SW480 (cell line): ENCODE results near the gene PLD3.

Source experiments
- DNase-seq: peaks from one replicate; pipeline ENCODE4 v3.0.0-alpha.2; 2016; ENCODE audit warnings: low spot score

Gene PLD3, protein sequence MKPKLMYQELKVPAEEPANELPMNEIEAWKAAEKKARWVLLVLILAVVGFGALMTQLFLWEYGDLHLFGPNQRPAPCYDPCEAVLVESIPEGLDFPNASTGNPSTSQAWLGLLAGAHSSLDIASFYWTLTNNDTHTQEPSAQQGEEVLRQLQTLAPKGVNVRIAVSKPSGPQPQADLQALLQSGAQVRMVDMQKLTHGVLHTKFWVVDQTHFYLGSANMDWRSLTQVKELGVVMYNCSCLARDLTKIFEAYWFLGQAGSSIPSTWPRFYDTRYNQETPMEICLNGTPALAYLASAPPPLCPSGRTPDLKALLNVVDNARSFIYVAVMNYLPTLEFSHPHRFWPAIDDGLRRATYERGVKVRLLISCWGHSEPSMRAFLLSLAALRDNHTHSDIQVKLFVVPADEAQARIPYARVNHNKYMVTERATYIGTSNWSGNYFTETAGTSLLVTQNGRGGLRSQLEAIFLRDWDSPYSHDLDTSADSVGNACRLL

DNA sequence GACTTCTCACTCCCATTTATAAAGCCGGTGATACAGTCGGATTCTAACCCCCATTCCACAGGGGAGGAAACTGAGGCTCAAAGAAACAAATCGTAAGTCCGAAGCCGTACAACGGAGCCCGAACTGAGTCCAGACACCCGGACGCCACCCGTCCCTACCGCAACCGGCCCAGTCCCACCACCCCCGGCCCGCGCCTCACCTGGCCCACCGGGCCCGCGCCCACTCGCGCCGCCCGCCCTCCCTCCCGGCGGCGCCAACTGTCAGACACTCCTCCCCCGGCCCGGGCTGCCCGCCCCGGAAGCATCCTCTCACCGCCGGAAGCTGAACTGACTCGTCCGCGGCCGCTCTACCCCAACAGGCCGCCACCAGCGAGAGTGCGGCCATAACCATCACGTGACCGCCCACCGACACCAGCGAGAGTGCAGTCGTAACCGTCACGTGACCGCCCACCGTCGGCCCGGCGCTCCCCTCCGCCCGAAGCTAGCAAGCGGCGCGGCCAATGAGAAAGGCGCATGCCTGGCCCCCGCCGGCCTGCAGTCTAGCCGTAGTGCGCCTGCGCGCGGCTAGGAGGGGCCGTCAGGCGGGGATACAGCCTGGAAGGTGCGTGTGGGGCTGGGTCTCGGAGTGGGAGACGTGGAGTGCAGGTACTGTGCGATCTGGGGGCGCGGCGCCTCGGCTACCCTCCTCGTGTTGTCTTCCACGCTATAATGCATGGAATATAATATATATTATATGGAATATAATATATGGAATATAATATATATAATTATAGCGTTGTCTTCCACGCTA is at the start of gene PLD3, which contains the start of gene C19orf47:
Gene PLD3, plus strand, starts transcription at position 571 of the 789 bp plus-strand sequence. CDS start 17,789 bp downstream, outside the sequence.
Gene C19orf47, minus strand, starts transcription at position 273 of the 789 bp plus-strand sequence. CDS start 6,540 bp downstream, outside the sequence.
- peak; percentile 99 for DNase-seq

DNA sequence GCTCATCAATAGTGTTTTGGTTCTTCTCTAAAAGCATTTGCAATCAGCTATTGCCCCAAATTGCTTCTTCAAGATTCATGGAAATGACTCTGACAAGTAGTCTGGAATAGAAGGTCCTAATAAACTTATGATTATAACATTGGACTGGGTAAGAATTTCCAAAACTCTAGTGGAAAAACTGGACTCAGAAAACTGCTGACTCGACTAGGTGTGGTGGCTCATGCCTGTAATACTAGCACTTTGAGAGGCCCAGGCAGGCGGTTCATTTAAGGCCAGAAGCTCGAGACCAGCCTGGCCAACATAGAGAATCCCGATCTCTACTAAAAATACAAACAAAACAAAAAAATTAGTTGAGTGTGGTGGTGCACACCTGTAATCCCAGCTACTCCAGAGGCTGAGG is 47.8 kb upstream of the PLD3 start:
- DNase-seq, result no peak

DNA sequence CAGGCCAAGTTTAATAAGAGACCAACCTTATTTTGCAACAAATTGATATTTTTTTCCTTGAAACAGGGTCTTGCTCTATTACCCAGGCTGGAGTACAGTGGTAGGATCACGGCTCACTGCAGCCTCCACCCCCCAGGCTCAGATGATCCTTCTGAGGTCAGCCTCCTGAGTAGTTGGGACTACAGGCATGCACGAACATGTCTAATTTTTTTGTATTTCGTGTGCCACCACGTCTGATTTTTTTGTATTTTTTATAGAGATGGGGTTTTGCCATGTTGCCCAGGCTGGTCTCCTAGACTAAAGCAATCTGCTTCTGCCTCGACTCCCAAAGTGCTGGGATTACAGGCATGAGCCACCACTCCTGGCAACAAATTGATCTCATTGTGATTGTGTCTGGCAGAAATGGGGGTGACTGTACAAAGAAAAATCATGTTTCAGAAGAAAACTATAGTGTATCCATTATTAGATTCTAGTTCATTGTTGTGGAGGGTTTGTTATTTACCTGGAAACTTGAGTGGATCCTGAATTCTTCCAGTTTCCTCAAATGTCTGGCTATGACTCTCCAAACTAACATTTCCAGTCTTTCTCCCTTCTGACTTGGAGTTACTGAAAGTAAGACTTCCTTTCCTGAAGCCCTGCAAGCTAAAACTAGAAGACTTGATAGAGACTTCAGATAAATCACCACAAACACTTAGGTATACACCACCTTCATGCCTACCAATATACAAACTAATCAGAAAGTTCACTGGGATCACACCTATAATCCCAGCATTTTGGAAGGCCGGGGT is 46.1 kb upstream of the PLD3 start:
- DNase-seq, result no peak

DNA sequence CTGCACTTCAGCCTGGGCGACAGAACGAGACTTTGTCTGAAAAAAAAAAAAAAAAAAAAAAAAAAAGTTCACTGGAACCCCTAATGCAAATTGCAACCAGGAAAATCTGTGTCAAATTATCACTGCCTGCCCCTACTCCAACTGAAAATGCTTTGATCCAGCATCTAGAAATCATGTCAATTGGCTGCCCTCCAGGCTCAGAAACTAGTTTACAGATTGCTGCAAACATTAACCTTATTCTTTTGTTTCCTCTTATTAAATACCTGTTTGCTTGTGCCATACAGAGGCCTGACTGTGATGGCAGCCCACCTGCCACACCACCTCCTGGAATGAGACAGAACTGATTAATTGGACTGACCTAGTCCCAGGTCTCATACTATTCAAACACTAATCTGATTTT is 44.7 kb upstream of the PLD3 start:
- no peak for DNase-seq

DNA sequence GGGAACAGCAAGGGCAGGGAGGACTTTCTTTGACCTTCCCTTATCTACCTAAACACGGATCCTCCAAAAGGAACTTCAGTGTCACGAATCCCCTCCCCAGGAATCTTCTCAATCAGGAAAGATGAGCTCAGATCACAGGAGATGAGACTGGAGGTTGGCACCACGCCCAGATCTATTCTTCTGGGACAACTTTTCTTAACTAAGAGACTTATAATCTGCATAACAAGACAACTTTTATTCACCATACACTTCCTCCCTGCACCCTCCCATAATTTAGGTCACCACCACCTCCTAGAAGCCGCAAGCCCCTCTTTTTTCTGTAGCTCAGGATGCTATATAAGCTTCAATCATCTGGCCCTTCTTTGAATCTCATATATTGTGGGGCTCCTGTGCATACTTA is 44.2 kb upstream of the PLD3 start:
- no peak for DNase-seq

DNA sequence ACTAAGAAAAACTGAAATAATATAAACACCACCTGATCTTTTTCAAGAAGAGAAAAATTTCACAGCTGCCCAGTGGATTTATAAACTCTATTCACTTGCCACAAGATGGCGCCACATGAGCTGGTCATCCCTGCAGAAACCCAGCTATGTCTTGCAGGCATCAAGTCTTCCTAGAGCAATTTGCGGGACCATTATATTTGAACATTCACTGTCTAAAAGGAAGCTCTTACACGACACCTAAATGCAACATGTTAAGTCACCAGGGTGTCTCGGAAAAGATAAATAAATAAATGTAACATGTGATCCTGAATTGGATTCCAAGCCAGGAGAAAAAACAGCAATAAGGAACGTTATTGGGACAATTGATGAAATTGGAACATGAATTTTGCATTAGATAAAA is 43.1 kb upstream of the PLD3 start:
- DNase-seq, result peak; percentile 86

DNA sequence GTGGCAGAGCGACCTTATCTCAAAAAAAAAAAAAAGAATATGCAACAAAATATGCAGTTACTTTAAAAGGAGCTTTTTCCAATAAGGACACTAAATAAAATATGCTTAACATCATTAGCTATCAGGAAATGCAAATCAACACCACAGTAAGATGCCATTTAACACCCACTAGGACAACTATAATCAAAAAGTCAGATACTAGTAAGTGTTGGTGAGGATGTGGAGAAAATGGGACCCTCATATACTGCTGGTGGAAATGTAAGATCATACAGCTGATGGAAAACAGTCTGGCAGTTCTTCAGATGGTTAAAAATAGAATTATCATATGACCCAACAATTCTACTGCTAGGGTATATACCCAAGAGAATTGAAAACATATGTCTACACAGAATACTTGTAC is 38.8 kb upstream of the PLD3 start:
- DNase-seq, result no peak

DNA sequence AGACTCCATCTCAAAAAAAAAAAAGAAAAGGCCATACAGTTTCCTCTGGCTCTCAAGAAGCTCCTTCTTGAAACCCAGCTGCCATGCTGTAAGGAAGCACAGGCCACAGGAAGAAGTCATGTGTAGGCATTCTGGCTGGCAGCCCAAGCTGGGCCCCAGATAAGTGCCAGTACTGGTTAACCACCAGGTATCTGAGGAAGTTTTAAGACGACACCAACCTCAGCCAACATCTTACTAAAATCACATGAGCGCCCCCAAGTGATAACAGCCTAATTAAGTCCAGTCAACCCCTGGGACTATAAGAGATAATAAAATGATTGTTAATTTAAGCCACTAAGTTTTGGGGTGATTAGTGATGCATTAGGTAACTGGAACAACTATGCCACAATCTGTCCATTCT is 36.0 kb upstream of the PLD3 start:
- no peak for DNase-seq

DNA sequence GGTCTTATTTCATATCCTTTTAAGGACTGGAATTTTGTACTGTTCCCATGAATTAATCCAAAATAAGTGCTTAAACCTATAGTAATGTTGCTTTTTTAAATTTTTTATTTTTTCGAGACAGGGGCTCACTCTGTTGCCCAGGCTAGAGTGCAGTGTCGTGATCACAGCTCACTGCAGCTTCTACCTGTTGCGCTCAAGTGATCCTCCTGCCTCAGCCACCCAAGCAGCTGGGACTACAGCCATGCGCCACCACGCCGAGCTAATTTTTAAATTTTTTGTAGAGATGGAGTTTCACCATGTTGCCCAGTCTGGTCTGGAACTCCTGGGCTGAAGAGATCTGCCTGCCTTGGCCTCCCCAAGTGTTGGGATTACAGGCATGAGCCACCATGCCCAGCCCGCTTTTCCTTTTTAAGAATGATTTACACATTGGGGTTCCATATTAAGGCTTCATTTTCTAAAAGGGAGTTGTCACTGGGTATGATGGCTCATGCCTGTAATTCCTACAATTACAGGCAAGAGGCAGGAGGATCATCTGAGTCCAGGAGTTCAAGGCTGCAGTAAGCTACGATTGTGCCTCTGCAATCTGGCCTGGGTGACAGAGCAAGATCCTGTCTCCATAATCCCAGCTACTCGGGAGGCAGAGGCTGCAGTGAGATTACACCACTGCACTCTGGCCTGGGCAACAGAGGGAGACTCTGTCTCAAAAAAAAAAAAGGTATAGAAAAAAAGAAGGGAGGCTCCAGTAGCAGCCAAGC is 35.1 kb upstream of the PLD3 start:
- DNase-seq, result no peak

DNA sequence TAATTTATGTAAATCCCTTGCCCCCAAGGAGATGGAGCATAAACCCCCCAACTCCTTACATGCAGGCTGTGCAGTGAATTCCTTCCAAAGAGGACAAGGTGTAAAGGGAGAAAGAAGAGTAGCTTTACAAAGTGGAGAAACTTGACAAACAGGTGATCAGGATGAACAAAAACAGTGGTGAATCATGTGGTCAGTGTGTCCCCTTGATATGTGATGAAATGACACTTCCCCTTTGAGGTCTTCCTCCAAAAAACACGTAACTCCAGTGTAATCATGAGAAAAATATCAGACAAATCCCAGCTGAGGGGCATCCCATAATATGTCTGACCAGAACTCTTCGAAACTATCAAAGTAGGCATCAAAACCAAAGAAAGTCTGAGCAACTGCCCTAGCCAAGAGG is 33.8 kb upstream of the PLD3 start:
- DNase-seq, result no peak

DNA sequence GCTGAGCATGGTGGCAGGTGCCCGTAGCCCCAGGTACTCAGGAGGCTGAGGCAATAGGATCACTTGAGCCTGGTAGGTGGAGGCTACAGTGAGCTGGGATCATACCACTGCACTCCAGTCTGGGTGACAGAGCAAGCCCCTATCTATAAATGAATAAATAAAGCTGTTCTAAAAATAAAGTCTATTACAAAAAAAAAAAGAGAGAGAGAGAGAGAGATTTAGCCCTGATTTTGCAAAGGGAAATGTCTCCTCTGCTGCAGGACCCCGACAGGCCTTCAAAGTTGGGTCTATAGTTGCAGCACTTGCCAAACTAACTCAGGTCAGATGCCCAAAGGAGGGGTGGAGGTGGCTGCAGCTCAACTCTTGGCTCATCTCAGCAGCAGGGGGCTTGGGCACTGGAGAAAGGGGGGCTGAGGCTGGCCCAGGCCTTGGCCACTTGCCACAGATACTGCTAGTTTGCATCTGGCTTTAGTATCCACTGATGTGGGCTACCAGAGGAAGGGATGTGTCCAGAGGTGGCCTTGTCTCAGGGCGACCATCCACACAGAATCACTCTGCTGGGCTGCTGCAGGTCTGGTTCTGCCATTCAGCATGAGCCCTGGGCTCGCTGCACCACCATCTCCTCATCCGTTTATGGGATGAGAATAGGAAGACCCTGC is 32.6 kb upstream of the PLD3 start:
- DNase-seq, result no peak

DNA sequence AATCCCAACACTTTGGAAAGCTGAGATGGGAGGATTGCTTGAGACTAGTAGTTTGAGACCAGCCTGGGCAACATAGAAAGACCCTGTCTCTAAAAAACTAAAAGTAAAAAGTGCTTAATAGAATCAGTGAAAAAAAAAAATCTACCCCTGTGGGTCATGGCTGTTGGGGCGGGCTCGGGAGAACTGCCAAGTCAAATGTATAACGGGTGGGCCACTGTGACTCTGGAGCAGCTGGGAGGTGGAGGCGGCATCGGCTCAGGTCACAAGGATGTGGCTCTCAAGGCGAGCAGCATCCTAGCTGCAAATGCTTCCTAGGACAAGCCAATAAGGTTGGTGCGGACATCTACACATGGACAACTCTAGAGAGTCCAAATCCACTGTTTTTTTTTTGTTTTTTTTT is 31.2 kb upstream of the PLD3 start:
- no peak for DNase-seq

DNA sequence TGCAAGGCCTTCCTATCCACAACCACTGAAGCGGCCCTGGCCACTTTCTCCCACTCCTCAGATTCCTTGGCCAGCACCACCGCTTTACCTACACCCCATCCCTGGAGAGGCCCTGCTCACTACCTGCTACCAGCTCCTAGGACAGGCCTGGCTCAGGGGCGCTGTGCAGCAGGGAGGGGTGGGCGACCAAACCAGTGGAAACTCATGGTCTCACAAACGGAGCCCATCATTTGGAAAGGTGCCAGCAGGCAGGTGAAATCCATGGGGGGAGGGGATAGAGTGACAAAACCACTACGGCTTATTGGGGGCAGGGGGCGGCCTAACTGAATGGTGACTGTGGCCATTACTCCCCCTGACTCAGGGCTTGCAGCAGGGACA is 27.9 kb upstream of the PLD3 start:
- no peak for DNase-seq

DNA sequence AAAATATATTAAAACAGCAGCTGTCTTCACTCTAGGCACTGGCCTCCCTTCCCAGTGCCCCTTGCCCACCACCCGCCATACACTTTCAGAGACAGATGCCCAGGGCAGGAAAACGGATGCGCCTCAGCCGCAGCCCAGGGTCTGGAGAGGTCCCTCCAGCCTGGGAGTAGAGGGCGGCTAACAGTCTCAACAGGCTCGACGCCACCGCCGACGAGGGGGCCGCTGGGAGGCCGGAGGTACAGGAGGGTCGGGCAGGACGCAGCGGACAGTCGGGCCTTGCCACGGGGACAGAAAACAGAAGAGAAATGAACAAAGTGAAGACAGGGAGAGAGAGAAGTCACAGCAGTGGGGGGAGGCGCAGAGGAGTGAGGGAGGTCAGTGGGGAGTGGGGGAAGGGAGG is 27.4 kb upstream of the PLD3 start:
- no peak for DNase-seq

DNA sequence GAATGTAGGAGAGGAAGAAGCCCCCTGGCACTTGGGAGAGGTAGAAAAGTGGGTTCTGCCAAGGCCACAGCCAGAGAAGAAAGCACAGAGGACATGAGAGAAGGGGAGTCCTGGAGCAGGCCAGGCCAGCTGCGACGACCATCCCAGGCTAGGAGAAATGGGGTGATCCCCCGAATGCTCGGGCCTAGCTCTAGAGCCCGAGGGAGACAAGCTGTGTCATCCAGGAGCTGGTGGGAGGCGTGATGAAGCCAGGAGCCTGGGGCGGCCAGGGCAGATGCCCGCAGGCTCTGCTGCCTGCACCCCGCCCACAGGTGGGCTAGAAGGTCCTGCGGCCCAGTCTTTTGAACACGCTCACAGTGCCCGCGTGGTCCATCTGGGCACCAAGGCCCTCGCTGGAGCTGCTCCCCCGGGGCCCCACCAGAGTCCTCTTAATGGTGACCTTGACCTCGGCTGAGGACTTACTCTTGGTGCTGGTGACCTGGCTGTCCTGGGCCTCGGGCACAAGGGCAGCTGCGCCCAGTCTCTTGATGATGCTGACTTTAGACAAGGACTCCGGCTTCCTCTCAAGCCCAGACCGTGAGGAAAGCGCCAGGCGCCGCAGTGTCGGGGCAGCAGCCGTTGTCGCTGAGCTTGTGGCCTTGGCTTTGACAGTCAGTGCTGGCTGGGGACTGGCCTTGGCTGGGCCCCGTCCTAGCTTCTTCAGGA is 26.8 kb upstream of the PLD3 start:
- DNase-seq, result no peak

DNA sequence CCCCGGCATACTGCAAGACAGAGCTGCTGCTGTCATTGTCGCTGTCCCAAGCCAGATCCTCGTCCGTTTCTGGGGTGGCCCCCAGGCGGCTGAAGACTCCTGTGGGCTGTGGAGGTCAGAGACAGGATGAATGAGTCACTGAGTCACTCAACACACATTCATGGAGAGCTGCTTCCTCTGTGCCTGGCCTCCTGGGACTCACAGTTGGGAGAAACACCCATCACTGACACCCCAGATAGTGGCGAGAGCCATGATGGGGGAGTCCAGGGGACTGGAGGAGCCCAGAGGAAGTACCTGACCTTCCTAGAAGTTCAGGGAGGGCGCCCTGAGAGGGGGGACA is 26.3 kb upstream of the PLD3 start:
- no peak for DNase-seq

DNA sequence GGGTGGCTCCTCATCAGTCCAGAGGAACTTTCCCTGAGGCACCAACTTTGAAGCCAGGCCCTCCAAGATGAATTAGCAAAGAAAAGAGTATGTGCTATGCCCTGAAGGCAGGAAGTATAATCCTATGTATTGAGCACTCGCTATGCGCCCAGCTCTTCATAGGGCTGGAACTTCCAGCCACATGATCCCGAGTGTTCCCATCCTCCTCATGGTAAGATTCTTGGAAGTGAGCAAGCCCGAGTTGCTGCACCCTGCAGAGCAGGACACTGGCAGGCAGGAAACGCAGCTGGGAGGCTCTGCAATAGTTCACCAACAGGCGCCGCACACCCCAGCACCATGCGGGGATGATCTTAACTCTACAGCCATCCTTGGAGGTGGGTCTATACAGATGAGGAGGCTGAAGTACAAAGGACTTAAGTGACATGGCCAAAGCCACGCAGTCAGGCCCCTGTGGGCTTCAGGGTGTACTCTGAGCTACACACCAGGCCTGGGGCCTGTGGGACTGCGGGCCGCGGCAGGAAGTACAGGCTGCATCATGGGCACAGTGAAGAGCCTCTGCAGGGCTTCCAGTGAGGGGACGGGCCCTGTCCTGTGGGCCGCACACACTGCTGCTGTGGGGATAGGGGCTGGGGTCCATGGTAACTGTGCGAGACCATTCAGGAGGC is 25.4 kb upstream of the PLD3 start:
- DNase-seq, result no peak

DNA sequence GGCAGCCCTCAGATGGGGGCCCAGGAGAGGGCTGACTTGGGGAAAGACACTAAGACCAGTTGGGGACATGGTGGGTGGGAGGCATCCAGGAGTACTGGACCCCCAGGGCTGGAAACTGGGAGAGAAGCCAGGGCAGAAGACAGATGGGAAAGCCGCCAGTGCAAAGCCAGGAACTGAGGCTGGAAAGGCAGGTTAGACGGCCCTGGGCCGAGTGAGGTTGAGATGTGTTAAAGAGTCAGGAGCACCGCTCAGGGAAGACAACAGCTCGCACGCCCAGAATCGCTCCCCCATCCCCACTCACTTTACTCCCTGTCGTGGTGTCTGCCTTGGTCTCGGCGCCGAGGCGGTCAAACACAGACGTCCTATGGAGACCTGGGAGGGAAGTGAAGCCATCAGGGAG is 24.8 kb upstream of the PLD3 start:
- no peak for DNase-seq

DNA sequence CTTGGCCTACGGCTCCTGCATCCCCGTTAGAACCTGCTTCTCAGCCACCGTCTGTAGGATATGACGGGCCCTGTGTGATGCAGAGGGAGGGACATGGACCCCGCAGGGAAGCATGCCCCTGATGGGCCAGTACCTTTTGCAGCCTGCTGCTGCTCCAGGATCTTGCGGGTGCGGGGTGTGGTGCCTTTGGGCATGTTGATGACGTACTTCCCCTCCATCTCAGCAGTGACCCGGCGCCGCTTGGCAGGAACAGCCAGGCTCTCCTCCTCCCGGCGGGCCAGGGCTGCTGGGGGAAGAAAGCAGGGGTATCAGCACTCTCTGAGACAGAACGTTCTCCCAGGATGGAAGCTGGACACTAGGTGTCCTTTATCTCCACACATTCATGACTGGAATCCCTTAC is 22.3 kb upstream of the PLD3 start:
- DNase-seq, result no peak

DNA sequence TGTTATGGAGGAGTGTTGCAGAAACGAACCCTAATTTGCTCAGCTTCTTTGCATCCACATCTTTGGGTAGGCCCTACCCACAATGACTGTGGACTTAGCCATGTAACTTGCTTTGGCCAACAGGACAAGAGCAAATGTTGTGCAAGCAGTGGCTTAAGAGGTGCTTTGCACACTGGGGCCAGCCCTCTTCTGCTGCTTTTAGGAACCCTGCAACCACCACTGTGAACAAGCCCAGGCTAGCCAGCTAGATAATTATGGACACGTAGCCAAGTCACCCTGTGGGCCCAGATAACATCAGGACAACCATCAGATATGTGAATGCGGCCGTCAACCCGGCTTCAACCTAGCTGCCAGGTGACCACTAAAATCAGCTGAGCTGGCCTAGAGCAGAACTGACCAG is 17.4 kb upstream of the PLD3 start:
- DNase-seq, result no peak
